ENCODE results near the gene BICD1. TPM values are rescaled to one million over a fixed set of nuclear protein-coding genes. Genes with fewer than 3 reads are reported as not detected.
A peak's percentile ranks its signal among the peaks of the same experiment; 100 is the strongest.

BICD1 gene
- total and polyA plus RNA-seq, 2 of the 13 experiments (the other 11 are each of a cell fraction or from before 2014, with no cell fraction given), result 4.5 to 5.2 TPM

- TF ChIP-seq ZNF781 (CRISPR knock-in tag; IDR thresholded peaks at IDR 0.05; ENCODE audit: borderline replicate concordance, not compliant biosample characterization) (no peak), POGZ (CRISPR knock-in tag; IDR thresholded peaks at IDR 0.05) (no peak), ZNF501 (CRISPR knock-in tag; IDR thresholded peaks at IDR 0.05) (no peak), ZNF225 (CRISPR knock-in tag; IDR thresholded peaks at IDR 0.05) (no peak), FUBP1 (CRISPR knock-in tag; IDR thresholded peaks at IDR 0.05; ENCODE audit: borderline replicate concordance) (no peak), ZNF776 (CRISPR knock-in tag; IDR thresholded peaks at IDR 0.05) (no peak), ZBTB33 (CRISPR knock-in tag; IDR thresholded peaks at IDR 0.05) (no peak), KDM5A (IDR thresholded peaks at IDR 0.05; ENCODE audit: borderline replicate concordance, low read length) (no peak), MED8 (CRISPR knock-in tag; IDR thresholded peaks at IDR 0.05; ENCODE audit: insufficient replicate concordance) (no peak), TRIM22 (IDR thresholded peaks at IDR 0.05) (no peak), NBN (conservative IDR thresholded peaks at IDR 0.05) (no peak), GTF2F1 (IDR thresholded peaks at IDR 0.05; ENCODE audit: low read length) (no peak), SMYD3 (CRISPR knock-in tag; IDR thresholded peaks at IDR 0.05) (no peak), AGO2 (optimal IDR thresholded peaks at IDR 0.05; ENCODE audit: low read depth, low read length) (no peak), ZNF792 (CRISPR knock-in tag; IDR thresholded peaks at IDR 0.05) (no peak), ZNF549 (CRISPR knock-in tag; IDR thresholded peaks at IDR 0.05) (no peak), GFI1 (CRISPR knock-in tag; IDR thresholded peaks at IDR 0.05; ENCODE audit: borderline replicate concordance) (peak; percentile 40; the same call in 1 of the 2 replicates), SRF (IDR thresholded peaks at IDR 0.05; ENCODE audit: low read depth, low read length) (no peak), ZNF414 (CRISPR knock-in tag; IDR thresholded peaks at IDR 0.05) (no peak), ZNF337 (CRISPR knock-in tag; IDR thresholded peaks at IDR 0.05; ENCODE audit: borderline replicate concordance, low read depth) (no peak), ZNF746 (CRISPR knock-in tag; IDR thresholded peaks at IDR 0.05) (no peak)
- TF ChIP-seq, protein P1, sequence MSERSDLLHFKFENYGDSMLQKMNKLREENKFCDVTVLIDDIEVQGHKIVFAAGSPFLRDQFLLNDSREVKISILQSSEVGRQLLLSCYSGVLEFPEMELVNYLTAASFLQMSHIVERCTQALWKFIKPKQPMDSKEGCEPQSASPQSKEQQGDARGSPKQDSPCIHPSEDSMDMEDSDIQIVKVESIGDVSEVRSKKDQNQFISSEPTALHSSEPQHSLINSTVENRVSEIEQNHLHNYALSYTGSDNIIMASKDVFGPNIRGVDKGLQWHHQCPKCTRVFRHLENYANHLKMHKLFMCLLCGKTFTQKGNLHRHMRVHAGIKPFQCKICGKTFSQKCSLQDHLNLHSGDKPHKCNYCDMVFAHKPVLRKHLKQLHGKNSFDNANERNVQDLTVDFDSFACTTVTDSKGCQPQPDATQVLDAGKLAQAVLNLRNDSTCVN (CRISPR knock-in tag; IDR thresholded peaks at IDR 0.05; ENCODE audit: borderline replicate concordance), result no peak
- TF ChIP-seq, protein P2, sequence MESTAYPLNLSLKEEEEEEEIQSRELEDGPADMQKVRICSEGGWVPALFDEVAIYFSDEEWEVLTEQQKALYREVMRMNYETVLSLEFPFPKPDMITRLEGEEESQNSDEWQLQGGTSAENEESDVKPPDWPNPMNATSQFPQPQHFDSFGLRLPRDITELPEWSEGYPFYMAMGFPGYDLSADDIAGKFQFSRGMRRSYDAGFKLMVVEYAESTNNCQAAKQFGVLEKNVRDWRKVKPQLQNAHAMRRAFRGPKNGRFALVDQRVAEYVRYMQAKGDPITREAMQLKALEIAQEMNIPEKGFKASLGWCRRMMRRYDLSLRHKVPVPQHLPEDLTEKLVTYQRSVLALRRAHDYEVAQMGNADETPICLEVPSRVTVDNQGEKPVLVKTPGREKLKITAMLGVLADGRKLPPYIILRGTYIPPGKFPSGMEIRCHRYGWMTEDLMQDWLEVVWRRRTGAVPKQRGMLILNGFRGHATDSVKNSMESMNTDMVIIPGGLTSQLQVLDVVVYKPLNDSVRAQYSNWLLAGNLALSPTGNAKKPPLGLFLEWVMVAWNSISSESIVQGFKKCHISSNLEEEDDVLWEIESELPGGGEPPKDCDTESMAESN (CRISPR knock-in tag; conservative IDR thresholded peaks at IDR 0.05), result 0 out of 2 replicates have a peak, but pooled peaks have one; percentile 32
Observed at GRCh38 chr12:32135967-32136366, 29.3 kb downstream of the BICD1 start (continued).

Data from HepG2 (cell line).